ACC112 (cell line): ENCODE measurements around the gene SIX6.
A peak's percentile ranks its signal among the peaks of the same experiment; 100 is the strongest.

Experiments
- H2AFZ ChIP-seq: fragments of 200-600 bp; sonication (generic); one replicate; pipeline ENCODE4 v1.6.0; 2017; ENCODE audit warnings: antibody characterized with exemption, low read length; ENCODE audit not compliant: unreplicated experiment
- H3K27ac ChIP-seq: fragments of 200-600 bp; sonication (generic); 2 replicates; pipeline ENCODE4 v1.5.1; 2014; ENCODE audit warnings: low read depth, mild to moderate bottlenecking, antibody characterized with exemption, low read length, moderate library complexity
- H3K27me3 ChIP-seq: fragments of 200-600 bp; sonication (generic); 2 replicates; pipeline ENCODE4 v1.6.1; 2014; ENCODE audit warnings: mild to moderate bottlenecking, antibody characterized with exemption, low read length, moderate library complexity, mixed read lengths; ENCODE audit not compliant: insufficient read depth
- H3K36me3 ChIP-seq: fragments of 200-600 bp; sonication (generic); 2 replicates; pipeline ENCODE4 v1.6.1; 2016; ENCODE audit warnings: mild to moderate bottlenecking, antibody characterized with exemption, low read length, moderate library complexity, mixed read lengths; ENCODE audit not compliant: insufficient read depth
- H3K4me1 ChIP-seq: fragments of 200-600 bp; sonication (generic); one replicate; pipeline ENCODE4 v1.6.1; 2016; ENCODE audit warnings: low read length, mixed read lengths; ENCODE audit not compliant: insufficient read depth, unreplicated experiment, control insufficient read depth
- H3K4me3 ChIP-seq: fragments of 200-600 bp; sonication (generic); 2 replicates; pipeline ENCODE4 v1.5.1; 2014; ENCODE audit warnings: mild to moderate bottlenecking, low read depth, low read length
- H3K79me2 ChIP-seq: fragments of 200-600 bp; sonication (generic); one replicate; pipeline ENCODE4 v1.6.0; 2016; ENCODE audit warnings: low read length; ENCODE audit not compliant: control insufficient read depth, unreplicated experiment, insufficient read depth

The SIX6 gene

DNA sequence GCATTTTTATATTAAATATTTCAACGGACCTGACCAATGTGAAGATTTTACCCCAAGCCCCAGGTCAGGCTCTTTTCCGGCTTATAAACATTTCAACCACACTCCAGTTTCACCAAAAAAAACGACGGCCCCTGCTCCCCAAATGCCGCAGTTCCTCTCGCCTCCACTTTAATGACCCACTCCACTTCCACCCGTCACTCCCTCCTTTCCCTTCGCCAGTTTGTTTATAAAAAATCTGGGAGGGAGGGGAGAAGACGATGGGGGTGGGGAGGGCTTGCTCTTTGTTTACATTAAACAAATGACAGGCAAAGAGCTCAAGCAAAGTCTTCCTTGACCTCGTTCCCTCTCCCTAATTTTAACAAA, 5.4 kb downstream of the SIX6 start:
- no peaks in the 10 kb centered on the region for H3K79me2 ChIP-seq
- no peak overlapping the region for H3K27ac ChIP-seq
- H3K4me3 ChIP-seq = peak overlapping the region; percentile 74
- no peaks in the 10 kb centered on the region for H3K4me1 ChIP-seq
- no peaks in the 10 kb centered on the region for H3K36me3 ChIP-seq
- peaks cover 95% of the 10 kb centered on the region for H3K27me3 ChIP-seq
- H2AFZ ChIP-seq = peak overlapping the region; percentile 61

DNA sequence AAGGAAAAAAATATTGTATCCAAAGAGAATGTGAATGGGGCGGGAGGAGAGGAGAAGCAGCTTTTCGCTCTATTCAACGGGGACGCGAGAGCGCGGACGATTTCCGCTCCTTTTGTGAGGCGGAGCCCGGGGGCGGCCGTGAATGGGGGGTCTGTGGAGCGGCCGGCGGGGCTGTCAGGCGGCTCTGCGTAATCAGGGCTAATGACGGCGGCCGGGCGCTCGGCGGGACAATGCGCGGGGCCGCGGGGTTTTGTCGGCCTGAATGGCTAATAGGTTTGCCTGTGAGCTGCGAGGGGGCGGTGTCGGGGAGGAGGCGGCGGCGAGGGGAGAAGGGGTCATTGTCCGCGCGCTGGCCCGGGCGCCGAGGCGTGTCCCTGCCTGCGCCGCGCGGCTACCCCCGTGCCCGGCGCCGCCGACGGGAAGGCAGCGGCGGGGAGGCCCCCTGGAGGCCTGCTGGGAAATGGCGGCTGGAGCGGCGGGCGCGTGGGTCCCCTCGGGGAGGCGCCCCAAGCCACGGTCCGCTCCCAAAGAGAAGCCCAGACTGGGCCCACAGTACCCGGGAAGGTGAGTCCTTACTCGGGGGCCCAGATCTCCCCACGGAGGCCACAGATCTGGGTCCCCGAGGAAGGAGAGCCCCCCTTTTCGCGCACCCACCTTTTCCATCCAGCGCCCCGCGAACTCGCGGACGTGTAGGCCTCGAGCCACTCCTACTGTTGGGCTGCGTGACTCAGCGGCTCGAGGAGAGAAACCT, 6.0 kb downstream of the SIX6 start:
- no peaks in the 10 kb centered on the region for H3K4me1 ChIP-seq
- no peaks in the 10 kb centered on the region for H3K79me2 ChIP-seq
- H3K4me3 ChIP-seq = peak overlapping the region; percentile 74
- no peaks in the 10 kb centered on the region for H3K36me3 ChIP-seq
- H3K27ac ChIP-seq = no peak overlapping the region
- H3K27me3 ChIP-seq = peaks cover 95% of the 10 kb centered on the region
- H2AFZ ChIP-seq = peak overlapping the region; percentile 61

DNA sequence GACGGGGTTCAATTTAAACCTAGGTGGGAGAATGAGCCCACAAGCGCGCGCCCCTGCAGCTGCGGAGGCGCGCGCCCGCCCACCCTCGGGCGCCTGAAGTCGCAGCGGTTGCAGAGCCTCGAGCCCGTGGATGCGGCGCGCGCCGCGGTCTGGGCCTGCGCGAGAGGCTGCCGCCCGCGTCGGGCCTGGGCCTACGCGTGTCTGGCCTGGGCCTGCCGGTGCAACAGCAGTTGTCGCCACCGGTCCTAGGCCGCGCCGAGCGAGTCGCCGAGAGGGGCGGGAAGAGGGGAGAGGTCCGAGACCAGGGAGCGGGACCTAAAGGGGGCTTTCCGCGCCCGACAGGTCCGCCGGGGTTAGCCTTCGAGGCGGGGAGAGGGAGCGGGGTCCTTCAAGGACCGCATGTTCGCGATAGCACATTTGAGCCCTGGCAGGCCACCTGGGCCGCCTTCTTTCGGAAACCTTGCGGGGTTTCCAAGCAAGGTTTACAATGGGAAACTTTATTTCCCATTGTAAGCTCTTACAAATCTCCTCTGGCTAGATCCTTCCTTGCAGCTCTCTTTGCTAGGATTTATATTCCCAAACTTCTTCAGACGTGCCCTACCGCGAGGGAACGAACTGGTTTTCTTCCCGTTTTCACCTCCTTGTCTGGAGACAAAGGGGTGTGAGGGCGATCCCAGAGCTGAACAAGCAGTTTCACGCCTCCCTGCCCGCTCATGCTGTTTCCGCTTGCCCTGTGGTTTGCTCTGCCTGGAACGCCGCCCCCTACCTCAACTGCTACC, 6.8 kb downstream of the SIX6 start:
- Histone ChIP-seq H3K27me3 (peaks cover 95% of the 10 kb centered on the region), H3K36me3 (no peaks in the 10 kb centered on the region), H3K4me3 (peak overlapping the region; percentile 74), H3K27ac (no peak overlapping the region), H3K79me2 (no peaks in the 10 kb centered on the region), H3K4me1 (no peaks in the 10 kb centered on the region), H2AFZ (peak overlapping the region; percentile 61)

DNA sequence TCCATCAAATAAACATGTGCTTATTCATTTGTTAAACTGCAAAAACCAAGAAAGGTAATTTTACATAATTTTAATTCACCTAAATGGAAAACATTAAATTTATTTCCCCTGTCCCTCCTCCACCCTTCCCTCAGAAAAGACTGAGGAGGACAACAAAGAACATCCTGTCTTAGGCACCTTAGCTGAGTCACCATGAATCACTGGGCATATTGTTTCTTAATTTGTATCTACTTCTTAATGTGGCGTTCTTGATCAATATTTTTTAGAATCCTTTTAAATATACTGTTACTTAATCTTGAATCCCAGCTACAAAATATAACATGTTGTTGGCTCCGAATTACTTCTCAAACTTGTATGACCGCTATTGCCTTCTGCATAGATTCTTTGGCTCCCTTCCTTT, 23.5 kb downstream of the SIX6 start:
- no peak overlapping the region for H3K4me3 ChIP-seq
- no peak overlapping the region for H3K27ac ChIP-seq
- no peaks in the 10 kb centered on the region for H3K4me1 ChIP-seq
- no peak overlapping the region for H2AFZ ChIP-seq
- H3K36me3 ChIP-seq = no peaks in the 10 kb centered on the region
- H3K27me3 ChIP-seq = peaks cover 33% of the 10 kb centered on the region
- no peaks in the 10 kb centered on the region for H3K79me2 ChIP-seq

DNA sequence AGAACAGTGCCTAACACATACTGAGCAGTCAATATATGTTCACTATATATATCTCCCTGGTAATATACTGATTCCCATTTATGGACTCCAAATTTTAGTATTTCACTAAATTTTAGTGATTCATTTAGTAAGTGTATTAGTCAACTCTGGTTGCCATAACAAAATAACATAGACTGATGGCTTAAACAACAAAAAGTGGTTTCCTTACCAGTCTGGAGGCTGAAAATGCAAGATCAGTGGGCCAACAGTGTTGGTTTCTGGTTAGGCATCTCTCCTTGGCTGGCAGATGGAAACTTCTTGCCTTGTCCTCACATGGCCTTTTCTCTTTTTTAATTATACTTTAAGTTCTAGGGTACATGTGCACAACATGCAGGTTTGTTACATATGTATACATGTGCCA, 28.7 kb downstream of the SIX6 start:
- peaks cover 18% of the 10 kb centered on the region; the same call in 1 of the 2 replicates for H3K27me3 ChIP-seq
- no peak overlapping the region for H3K4me3 ChIP-seq
- H3K36me3 ChIP-seq = no peaks in the 10 kb centered on the region
- H3K79me2 ChIP-seq = no peaks in the 10 kb centered on the region
- H2AFZ ChIP-seq = no peak overlapping the region
- no peak overlapping the region for H3K27ac ChIP-seq
- H3K4me1 ChIP-seq = no peaks in the 10 kb centered on the region

DNA sequence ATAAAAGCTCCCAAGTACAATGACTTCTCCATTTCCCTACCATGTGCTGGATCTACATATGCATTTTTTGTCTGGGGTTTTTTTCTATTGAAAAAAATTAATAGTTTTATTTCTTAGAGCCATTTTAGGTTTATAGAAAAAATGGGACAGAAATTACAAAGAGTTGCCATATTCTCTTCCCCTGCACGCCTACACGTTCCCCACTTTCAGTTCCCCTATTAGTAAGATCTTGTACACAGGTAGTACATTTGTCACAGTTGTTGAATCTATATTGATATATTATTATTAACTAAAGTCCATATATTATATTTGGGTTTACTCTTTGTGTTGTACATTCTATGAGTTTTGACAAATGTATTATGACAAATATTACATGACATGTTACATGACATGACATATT, 35.7 kb downstream of the SIX6 start:
- Histone ChIP-seq H3K27me3 (peaks cover 41% of the 10 kb centered on the region), H3K4me1 (no peaks in the 10 kb centered on the region), H3K36me3 (no peaks in the 10 kb centered on the region), H2AFZ (no peak overlapping the region), H3K27ac (no peak overlapping the region), H3K79me2 (no peaks in the 10 kb centered on the region), H3K4me3 (no peak overlapping the region)

DNA sequence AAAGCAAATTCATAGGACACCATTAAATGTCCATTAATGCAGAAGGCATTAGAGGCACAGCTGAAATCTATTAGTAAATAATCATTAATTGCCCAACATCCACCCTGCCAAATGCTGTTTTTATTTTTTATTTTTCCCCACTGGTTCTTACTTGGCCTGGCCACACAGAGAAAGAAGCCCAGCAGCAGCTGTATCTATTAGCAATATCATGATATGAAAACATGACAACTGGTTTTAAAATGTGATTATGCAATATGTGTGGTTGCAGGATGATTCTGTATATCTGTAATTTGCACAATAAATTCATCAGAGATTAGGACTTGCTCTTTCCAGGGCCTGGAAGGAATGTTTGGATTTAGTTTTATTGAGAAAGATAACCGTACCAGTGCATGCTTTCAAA, 44.9 kb downstream of the SIX6 start:
- H3K36me3 ChIP-seq = no peaks in the 10 kb centered on the region
- no peak overlapping the region for H3K4me3 ChIP-seq
- H3K4me1 ChIP-seq = no peaks in the 10 kb centered on the region
- H2AFZ ChIP-seq = no peak overlapping the region
- H3K27me3 ChIP-seq = peaks cover 15% of the 10 kb centered on the region; the same call in 1 of the 2 replicates
- H3K79me2 ChIP-seq = no peaks in the 10 kb centered on the region
- H3K27ac ChIP-seq = no peak overlapping the region

DNA sequence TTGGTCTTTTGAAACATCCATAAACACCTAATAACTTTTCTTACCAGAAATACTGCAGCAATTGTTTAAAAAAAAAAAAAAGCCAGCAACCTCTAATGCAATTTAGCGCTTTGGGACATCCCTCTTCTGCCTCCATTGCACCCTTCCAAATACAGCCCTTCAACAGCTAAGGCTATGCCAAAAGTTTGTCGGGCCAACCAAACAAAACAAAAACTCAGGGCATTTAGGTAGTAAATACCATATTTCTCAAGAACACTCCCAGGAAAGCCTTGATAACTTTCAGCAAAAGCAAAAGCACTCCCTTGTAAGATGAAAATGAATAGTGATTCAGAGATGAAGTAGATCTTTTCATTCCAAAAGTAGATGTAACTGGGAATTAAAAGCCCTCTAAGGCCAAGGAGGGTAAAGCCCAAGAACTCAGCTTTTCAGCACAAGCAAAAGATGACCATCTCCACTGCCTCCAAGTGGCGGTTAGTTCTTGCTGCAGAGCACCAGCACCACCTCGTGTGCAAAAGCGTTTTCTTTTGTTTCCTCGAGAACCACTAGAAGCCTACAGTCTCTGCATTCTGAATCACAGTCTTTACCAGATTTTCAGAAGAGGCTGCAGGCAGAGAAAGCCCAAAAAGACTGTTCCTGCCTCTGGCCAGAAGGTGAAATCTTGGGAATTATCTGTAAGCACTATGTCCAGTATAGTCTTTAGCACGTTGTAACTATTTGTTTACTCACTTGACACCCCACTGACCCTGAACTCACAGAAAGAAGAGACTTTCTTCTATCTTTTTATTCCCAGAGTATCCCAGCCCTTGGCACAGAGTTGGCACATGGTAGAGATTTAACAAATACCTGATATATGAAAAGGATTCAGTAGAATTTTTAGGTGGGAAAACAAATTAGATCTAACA, 53.1 kb downstream of the SIX6 start:
- Histone ChIP-seq H3K4me3 (0 out of 2 replicates have a peak overlapping the region, but pooled peaks have one; percentile 11), H3K4me1 (peaks cover 35% of the 10 kb centered on the region), H3K27me3 (no peaks in the 10 kb centered on the region), H2AFZ (peak overlapping the region; percentile 46), H3K79me2 (no peaks in the 10 kb centered on the region), H3K27ac (no peak overlapping the region), H3K36me3 (no peaks in the 10 kb centered on the region)
